Measurements from ENCODE around the gene NMT2. TPM values are rescaled to one million over a fixed set of nuclear protein-coding genes. Genes with fewer than 3 reads are reported as not detected.

The NMT2 gene
- total RNA-seq, 6 experiments from 2014 or later = 18.1 to 34.5 (median 30.8) TPM

- WGBS (ENCODE audit: insufficient coverage, low coverage, low lambda C conversion rate, missing lambda C conversion rate) = 34% methylated on average over 7 of the region's 7 CpGs
- DNase-seq (peak in 1 of 3 donors; percentile 70), ATAC-seq (peak; percentile 81 to 89 (median 82))
- peak overlapping the region in 1 of 3 donors; percentile 18 for H3K27ac ChIP-seq
- H3K4me1 ChIP-seq = peaks cover 0 to 9% (median 0%) of the 10 kb centered on the region in 4 donors
- intact Hi-C loops (cut with DNase I) = no loop called here
- H3K27me3 ChIP-seq = no peaks in the 10 kb centered on the region
- H3K9me3 ChIP-seq = no peaks in the 10 kb centered on the region
- H3K4me3 ChIP-seq = peak overlapping the region; percentile 4 to 38 (median 37)
- no peaks in the 10 kb centered on the region for H3K36me3 ChIP-seq
- no peak for TF ChIP-seq POLR2A (IDR thresholded peaks at IDR 0.05)
- TF ChIP-seq CTCF (IDR thresholded peaks at IDR 0.05) = peak in 1 of 4 donors; percentile 13
These were observed 84.0 kb downstream of the NMT2 start for GRCh38 chr10:15084502-15084922.

- intact Hi-C loops (cut with DNase I) = no loop called here
- H3K9me3 ChIP-seq = no peaks in the 10 kb centered on the region
- H3K36me3 ChIP-seq = no peaks in the 10 kb centered on the region
- DNase-seq (no peak), ATAC-seq (peak in 1 of 4 donors; percentile 6)
- 78% methylated on average over 18 of the region's 18 CpGs for WGBS (ENCODE audit: insufficient coverage, low coverage, low lambda C conversion rate, missing lambda C conversion rate)
- TF ChIP-seq CTCF (IDR thresholded peaks at IDR 0.05) = no peak
- no peak for TF ChIP-seq POLR2A (IDR thresholded peaks at IDR 0.05)
- peak overlapping the region in 1 of 3 donors; percentile 18 for H3K27ac ChIP-seq
- H3K4me1 ChIP-seq = peaks cover 0 to 7% (median 0%) of the 10 kb centered on the region in 4 donors
- no peaks in the 10 kb centered on the region for H3K27me3 ChIP-seq
- H3K4me3 ChIP-seq = peak overlapping the region; percentile 4 to 38 (median 37)
These were observed 84.6 kb downstream of the NMT2 start for GRCh38 chr10:15083674-15084501.

GRCh38 chr10:15075421-15075820 lies 93.1 kb downstream of the NMT2 start:
- Histone ChIP-seq H3K4me1 (no peaks in the 10 kb centered on the region), H3K36me3 (no peaks in the 10 kb centered on the region), H3K27me3 (no peaks in the 10 kb centered on the region), H3K9me3 (no peaks in the 10 kb centered on the region), H3K27ac (no peak overlapping the region), H3K4me3 (no peak overlapping the region)
- no peak for DNase-seq
- ATAC-seq = no peak
- intact Hi-C loops (cut with DNase I) = no loop called here
- no peak for TF ChIP-seq POLR2A (IDR thresholded peaks at IDR 0.05)
- no peak for TF ChIP-seq CTCF (IDR thresholded peaks at IDR 0.05)
- 75% methylated on average over 3 of the region's 3 CpGs for WGBS (ENCODE audit: insufficient coverage, low coverage, low lambda C conversion rate, missing lambda C conversion rate)

- Histone ChIP-seq H3K36me3 (no peaks in the 10 kb centered on the region), H3K27ac (no peak overlapping the region), H3K9me3 (no peaks in the 10 kb centered on the region), H3K4me3 (no peak overlapping the region), H3K27me3 (no peaks in the 10 kb centered on the region), H3K4me1 (no peaks in the 10 kb centered on the region)
- DNase-seq (no peak), ATAC-seq (no peak)
- no peak for TF ChIP-seq CTCF (IDR thresholded peaks at IDR 0.05)
- TF ChIP-seq POLR2A (IDR thresholded peaks at IDR 0.05) = no peak
- intact Hi-C loops (cut with DNase I) = no loop called here
- WGBS (ENCODE audit: insufficient coverage, low coverage, low lambda C conversion rate, missing lambda C conversion rate) = no CpG with 5 or more reads among the region's 5 CpGs
These were observed 96.1 kb downstream of the NMT2 start for GRCh38 chr10:15072358-15072757.

All from right lobe of liver (tissue), 6 donors.